Measurements from ENCODE around the gene MYH7B. TPM values are rescaled to one million over a fixed set of nuclear protein-coding genes. Genes with fewer than 3 reads are reported as not detected.

The MYH7B gene
- total RNA-seq, 1 experiment from 2014 or later = 0.02 TPM

DNA sequence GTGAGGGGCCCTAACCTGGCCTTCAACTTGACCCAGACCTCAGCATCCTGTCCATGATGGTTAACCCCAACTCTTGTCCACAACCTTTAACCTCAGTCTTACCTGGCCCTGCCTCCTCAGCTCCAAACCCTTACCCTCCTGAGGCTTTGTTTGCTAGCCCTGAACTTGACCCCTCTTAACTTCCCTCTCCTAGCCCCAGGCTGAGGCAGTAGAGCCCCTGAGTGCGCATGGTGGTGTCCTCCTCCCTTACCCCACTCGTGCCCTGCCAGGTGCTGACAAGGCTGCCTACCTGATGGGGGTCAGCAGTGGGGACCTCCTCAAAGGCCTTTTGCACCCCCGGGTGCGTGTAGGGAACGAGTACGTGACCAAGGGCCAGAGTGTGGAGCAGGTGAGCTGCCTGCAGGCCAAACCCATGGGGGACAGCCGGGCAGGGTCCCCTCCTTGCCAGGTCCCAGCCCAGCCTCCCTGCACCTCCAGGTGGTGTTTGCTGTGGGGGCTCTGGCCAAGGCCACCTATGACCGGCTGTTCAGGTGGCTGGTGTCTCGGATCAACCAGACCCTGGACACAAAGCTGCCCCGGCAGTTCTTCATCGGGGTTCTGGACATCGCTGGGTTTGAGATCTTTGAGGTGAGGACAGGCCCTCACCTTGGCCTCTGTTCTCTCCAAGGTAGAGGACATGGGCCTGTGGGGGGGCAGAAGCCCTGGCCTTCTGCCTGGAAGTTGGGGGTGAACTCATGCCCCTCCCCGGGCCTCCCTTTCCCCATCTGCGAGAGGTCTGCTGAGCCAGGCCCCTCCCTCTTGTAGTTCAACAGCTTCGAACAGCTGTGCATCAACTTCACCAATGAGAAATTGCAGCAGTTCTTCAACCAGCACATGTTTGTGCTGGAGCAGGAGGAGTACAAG is 31.9 kb downstream of the MYH7B start:
- DNase-seq = no peak
- H3K36me3 ChIP-seq = no peaks in the 10 kb centered on the region
- no peak overlapping the region for H3K27ac ChIP-seq
- no peak overlapping the region for H3K4me3 ChIP-seq
- H3K27me3 ChIP-seq = no peaks in the 10 kb centered on the region
- no peaks in the 10 kb centered on the region for H3K9me3 ChIP-seq (replicated peaks)
- H3K4me1 ChIP-seq = peaks cover 12% of the 10 kb centered on the region

DNA sequence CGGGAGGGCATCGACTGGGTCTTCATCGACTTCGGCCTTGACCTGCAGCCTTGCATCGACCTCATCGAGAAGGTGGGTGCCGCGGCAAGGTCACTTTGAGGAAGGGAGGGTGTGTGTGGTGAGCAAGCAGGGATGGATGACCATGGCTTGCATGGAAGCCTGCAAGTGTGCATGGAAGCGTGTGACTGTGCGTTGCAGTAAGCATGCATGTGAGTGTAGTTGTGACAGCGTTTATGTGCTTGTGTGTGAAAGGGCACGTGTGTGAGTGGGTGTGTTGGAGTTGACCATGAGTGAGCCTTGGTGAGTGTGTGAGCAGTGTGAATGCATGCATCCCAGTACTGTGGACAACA is 32.5 kb downstream of the MYH7B start:
- H3K36me3 ChIP-seq = peaks cover 3% of the 10 kb centered on the region; the same call in 1 of the 2 replicates
- no peak for DNase-seq

DNA sequence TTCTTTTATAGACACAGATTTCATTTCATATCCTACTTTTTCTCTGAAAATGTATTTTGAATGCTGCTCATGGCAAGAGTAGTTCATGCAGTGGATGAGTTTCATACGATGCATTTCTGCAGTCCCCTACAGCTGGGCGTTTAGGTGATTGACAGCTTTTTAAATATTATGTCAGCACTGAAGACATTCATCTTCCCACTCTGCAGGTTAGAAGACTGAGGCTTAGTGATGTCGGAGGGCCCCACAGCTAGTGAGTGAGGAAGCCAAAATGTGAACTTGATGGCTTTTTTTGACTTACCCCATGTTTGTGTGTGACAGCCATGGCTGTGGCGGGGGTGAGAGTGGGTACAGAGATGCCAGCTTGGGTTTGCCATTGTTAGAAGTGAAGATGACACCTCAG is 33.5 kb downstream of the MYH7B start:
- Histone ChIP-seq H3K4me3 (no peak overlapping the region), H3K36me3 (peaks cover 6% of the 10 kb centered on the region; the same call in 1 of the 2 replicates), H3K27ac (no peak overlapping the region), H3K4me1 (peaks cover 7% of the 10 kb centered on the region), H3K27me3 (no peaks in the 10 kb centered on the region), H3K9me3 (replicated peaks) (no peaks in the 10 kb centered on the region)
- no peak for DNase-seq

More for the DNA sequence above, 32.5 kb downstream of the MYH7B start:
- H3K4me3 ChIP-seq = no peak overlapping the region
- H3K9me3 ChIP-seq (replicated peaks) = no peaks in the 10 kb centered on the region
- H3K27ac ChIP-seq = no peak overlapping the region
- H3K27me3 ChIP-seq = no peaks in the 10 kb centered on the region
- peaks cover 12% of the 10 kb centered on the region for H3K4me1 ChIP-seq

DNA sequence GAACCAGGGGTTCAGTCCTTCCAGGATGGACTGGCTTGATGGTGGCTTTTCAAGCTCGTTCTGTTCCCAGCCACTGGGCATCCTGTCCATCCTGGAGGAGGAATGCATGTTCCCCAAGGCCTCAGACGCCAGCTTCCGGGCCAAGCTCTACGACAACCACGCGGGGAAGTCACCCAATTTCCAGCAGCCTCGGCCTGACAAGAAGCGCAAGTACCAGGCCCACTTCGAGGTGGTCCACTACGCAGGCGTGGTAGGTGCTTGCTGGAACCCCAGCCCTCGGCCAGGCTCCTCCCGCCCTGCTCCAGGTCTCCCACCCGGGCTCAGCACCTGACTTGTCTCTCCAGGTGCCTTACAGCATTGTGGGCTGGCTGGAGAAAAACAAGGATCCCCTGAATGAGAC is 34.0 kb downstream of the MYH7B start:
- Histone ChIP-seq H3K27ac (no peak overlapping the region), H3K36me3 (peaks cover 8% of the 10 kb centered on the region; the same call in 1 of the 2 replicates), H3K9me3 (replicated peaks) (no peaks in the 10 kb centered on the region), H3K4me1 (peaks cover 4% of the 10 kb centered on the region), H3K4me3 (no peak overlapping the region), H3K27me3 (no peaks in the 10 kb centered on the region)
- no peak for DNase-seq

DNA sequence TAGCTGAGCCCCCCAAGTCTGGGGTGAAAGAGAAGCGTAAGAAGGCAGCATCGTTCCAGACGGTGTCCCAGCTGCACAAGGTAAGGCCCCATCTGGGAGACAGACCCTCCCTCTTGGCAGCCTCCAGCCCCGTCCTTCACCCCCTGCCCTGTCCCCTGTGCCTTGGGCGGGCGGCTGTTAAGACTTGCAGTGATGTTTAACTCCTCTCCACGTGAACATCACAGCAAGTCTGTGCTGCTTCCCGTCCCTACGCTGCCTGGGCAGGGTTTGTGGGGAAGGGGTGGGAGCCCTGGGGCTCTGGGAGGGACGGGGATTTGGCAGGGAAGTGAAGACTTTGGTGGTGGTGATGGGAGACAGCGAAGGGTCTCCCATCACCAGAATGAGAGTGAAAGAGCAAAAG is 34.6 kb downstream of the MYH7B start:
- Histone ChIP-seq H3K4me1 (no peaks in the 10 kb centered on the region), H3K27me3 (no peaks in the 10 kb centered on the region)
- no peak for DNase-seq

DNA sequence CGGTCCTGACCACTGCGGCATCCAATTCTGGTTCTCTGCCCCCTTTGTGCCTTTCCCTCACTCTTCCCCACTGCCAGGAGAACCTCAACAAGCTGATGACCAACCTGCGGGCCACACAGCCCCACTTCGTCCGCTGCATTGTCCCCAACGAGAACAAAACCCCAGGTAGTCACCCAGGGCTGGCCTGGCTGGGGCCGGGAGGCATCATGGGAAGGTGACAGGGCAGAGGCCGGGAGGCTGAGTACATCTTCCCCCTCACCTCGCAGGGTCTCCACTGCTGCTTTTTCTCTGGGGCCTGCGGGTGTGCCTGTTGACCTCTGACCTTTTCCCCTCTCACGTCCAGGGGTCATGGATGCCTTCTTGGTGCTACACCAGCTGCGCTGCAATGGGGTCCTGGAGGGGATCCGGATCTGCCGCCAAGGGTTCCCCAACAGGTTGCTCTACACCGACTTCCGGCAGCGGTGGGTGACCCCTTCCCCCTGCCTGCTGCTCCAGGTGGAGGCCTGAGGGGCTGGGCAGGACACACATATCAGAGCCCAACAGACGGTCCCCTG is 35.1 kb downstream of the MYH7B start:
- DNase-seq = no peak
- peaks cover 8% of the 10 kb centered on the region; the same call in 1 of the 2 replicates for H3K36me3 ChIP-seq
- H3K9me3 ChIP-seq (replicated peaks) = no peaks in the 10 kb centered on the region
- no peak overlapping the region for H3K27ac ChIP-seq
- H3K4me1 ChIP-seq = no peaks in the 10 kb centered on the region
- no peak overlapping the region for H3K4me3 ChIP-seq
- no peaks in the 10 kb centered on the region for H3K27me3 ChIP-seq

More for the DNA sequence above, 34.6 kb downstream of the MYH7B start:
- Histone ChIP-seq H3K4me3 (no peak overlapping the region), H3K27ac (no peak overlapping the region), H3K9me3 (replicated peaks) (no peaks in the 10 kb centered on the region), H3K36me3 (peaks cover 8% of the 10 kb centered on the region; the same call in 1 of the 2 replicates)

DNA sequence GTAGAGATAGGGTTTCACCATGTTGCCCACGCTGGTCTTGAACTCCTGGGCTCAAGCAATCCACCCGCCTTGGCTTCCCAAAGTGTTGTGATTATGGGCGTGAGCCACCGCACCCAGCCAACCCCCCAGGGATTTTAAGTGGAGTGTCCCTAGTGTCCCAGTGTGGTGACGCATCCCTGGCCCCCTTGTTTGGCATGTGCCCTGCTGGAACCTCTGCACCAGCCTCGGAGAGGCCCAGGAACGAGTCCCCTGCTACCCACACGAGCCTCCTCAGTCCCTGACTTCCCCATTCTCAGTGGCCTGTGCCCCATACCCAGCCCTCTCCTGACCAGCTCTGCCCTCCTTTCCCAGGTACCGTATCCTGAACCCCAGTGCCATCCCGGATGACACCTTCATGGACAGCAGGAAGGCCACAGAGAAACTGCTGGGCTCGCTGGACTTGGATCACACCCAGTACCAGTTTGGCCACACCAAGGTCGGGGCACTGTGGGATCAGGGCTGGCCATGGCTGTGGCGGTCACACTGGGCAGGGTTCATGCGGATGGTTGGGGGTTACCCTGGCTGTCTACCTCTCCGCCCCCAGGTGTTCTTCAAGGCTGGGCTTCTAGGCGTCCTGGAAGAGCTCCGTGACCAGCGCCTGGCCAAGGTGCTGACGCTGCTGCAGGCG is 37.2 kb downstream of the MYH7B start:
- no peak for DNase-seq
- Histone ChIP-seq H3K27ac (no peak overlapping the region), H3K4me1 (peaks cover 9% of the 10 kb centered on the region; the same call in 1 of the 2 replicates), H3K9me3 (replicated peaks) (no peaks in the 10 kb centered on the region), H3K4me3 (no peak overlapping the region), H3K36me3 (peaks cover 19% of the 10 kb centered on the region), H3K27me3 (no peaks in the 10 kb centered on the region)

DNA sequence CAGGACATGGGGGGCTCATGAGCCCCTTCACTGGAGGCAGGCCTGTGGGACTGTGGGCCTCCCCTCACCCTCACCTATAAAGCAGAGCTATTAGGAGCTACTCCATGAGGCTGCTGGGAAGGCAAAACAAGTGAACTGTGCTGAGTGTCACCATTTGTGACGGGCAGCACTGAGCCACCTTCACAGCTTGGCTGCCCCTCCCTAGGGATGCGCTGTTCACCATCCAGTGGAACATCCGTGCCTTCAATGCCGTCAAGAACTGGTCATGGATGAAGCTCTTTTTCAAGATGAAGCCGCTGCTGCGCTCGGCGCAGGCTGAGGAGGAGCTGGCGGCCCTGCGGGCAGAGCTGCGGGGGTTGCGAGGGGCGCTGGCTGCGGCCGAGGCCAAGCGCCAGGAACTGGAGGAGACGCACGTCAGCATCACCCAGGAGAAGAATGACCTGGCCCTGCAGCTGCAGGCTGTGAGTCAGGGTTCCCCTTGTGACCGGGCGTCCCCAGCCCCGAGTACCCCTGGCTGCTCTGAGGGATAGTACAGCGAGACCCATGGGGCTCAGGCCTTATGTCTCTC is 38.4 kb downstream of the MYH7B start:
- Histone ChIP-seq H3K27me3 (no peaks in the 10 kb centered on the region), H3K4me3 (no peak overlapping the region), H3K9me3 (replicated peaks) (no peaks in the 10 kb centered on the region), H3K4me1 (peaks cover 9% of the 10 kb centered on the region; the same call in 1 of the 2 replicates), H3K27ac (no peak overlapping the region), H3K36me3 (peaks cover 28% of the 10 kb centered on the region)
- DNase-seq = no peak

DNA sequence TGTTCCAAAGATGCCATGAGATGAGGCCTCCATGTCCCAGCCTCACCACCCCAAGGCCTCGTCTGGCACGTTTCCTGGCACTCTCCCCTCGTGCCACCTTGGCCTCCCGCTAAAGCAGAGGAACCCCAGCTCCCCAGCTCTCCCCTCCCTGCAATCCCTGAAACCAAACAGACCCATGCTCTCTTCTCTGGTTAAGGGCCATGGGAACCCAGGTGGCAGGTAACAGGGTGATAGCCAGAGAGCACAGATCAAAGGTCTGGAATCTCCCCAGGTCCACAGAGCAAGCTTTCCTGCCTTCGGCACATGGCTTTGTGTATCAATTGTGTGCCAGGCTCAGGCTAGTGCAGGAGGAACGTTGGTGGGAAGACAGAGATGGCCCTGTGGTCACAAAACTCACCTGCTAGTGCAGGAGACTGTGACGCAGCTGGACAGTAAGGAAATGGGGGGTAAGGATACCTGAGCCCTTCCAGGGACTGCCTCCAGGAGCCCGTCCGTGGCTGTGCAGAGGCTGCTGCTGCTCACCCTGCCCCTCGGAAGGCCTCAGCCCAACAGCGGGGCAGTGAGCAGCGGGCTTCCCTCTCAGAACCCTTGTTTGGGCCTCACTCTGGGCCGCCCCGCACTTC is 39.0 kb downstream of the MYH7B start:
- H3K36me3 ChIP-seq = peaks cover 32% of the 10 kb centered on the region

DNA sequence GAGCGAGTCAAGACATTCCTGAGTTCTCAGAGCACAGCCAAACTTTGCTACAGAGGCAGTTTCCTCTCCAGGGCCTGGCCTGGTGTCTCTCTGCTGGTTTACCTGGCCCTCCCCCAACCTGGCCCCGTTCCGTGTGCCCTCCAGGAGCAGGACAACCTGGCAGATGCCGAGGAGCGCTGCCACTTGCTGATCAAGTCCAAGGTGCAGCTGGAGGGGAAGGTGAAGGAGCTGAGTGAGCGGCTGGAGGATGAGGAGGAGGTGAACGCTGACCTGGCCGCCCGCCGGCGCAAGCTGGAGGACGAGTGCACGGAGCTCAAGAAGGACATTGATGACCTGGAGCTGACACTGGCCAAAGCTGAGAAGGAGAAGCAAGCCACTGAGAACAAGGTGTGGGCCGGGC is 39.5 kb downstream of the MYH7B start:
- Histone ChIP-seq H3K4me1 (peaks cover 9% of the 10 kb centered on the region; the same call in 1 of the 2 replicates), H3K9me3 (replicated peaks) (no peaks in the 10 kb centered on the region), H3K4me3 (no peak overlapping the region), H3K36me3 (peaks cover 32% of the 10 kb centered on the region), H3K27me3 (no peaks in the 10 kb centered on the region), H3K27ac (no peak overlapping the region)
- DNase-seq = no peak

More for the DNA sequence above, 39.0 kb downstream of the MYH7B start:
- Histone ChIP-seq H3K27me3 (no peaks in the 10 kb centered on the region), H3K4me3 (no peak overlapping the region), H3K9me3 (replicated peaks) (no peaks in the 10 kb centered on the region), H3K27ac (no peak overlapping the region), H3K4me1 (peaks cover 9% of the 10 kb centered on the region; the same call in 1 of the 2 replicates)
- DNase-seq = no peak

DNA sequence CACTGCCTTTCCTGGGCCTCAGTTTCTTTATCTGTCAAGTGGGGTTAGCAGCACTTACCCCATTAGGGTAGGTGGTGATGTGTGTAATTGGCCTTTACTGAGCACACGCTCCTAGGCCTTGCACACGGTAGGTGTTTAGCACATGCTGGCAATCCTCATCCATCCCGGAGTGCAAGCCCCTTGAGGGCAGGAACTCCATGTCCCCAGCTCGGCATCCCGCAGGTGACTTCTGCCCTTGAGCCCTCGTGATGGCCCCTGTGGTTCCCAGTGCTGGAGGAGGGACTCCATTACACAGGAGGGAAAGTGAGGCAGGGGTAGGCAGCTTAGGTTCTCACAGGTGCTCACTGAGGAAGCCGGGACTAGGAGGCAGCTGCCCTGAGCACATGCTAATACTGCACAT is 40.0 kb downstream of the MYH7B start:
- Histone ChIP-seq H3K4me3 (no peak overlapping the region), H3K4me1 (peaks cover 9% of the 10 kb centered on the region; the same call in 1 of the 2 replicates), H3K36me3 (peaks cover 32% of the 10 kb centered on the region), H3K9me3 (replicated peaks) (no peaks in the 10 kb centered on the region), H3K27me3 (no peaks in the 10 kb centered on the region), H3K27ac (peak overlapping the region; percentile 38)
- no peak for DNase-seq

DNA sequence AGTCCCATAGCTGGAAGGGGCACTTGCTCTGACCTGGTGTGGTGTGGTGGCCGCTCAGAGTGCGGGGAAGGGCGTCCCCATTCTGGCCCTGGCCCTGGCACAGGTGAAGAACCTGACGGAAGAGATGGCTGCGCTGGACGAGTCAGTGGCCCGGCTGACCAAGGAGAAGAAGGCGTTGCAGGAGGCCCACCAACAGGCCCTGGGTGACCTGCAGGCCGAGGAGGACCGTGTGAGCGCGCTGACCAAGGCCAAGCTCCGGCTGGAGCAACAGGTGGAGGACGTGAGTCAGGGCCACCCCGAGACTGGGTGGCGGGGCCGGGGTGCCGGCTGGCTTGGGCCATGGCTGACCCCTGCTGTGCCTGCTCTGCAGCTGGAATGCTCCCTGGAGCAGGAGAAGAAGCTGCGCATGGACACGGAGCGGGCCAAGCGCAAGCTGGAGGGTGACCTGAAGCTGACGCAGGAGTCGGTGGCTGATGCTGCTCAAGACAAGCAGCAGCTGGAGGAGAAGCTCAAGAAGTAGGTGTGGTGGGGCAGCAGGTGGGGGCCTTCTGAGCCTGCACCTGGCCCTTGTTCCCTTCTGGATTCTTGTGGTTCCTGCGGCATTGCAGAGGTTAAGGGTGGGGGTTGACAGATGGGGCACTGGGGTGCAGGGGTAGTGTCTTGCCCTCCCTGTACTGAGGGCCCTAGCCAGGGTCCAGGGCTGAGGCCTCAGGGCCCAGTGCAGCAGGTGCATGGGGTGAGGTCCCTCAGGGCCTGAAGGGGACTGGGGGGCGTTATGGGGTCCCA is 40.8 kb downstream of the MYH7B start:
- Histone ChIP-seq H3K4me3 (no peak overlapping the region), H3K9me3 (replicated peaks) (no peaks in the 10 kb centered on the region), H3K27me3 (no peaks in the 10 kb centered on the region), H3K36me3 (peaks cover 36% of the 10 kb centered on the region), H3K27ac (peak overlapping the region; percentile 38), H3K4me1 (peaks cover 9% of the 10 kb centered on the region; the same call in 1 of the 2 replicates)
- peak in 1 of 2 experiments; percentile 50 for DNase-seq

DNA sequence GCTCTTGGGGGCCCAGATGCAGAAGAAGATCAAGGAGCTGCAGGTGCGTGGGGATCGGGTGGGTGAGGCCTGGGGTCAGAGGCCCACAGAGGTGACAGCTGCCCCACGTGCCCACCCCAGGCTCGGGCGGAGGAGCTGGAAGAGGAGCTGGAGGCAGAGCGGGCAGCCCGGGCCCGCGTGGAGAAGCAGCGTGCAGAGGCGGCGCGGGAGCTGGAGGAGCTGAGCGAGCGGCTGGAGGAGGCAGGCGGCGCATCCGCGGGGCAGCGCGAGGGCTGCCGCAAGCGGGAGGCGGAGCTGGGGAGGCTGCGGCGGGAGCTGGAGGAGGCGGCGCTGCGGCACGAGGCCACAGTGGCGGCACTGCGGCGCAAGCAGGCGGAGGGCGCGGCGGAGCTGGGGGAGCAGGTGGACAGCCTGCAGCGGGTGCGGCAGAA is 41.5 kb downstream of the MYH7B start:
- no peak for DNase-seq

More for the DNA sequence above, 41.5 kb downstream of the MYH7B start:
- H3K4me3 ChIP-seq = no peak overlapping the region
- H3K36me3 ChIP-seq = peaks cover 42% of the 10 kb centered on the region
- H3K27me3 ChIP-seq = no peaks in the 10 kb centered on the region
- peaks cover 9% of the 10 kb centered on the region; the same call in 1 of the 2 replicates for H3K4me1 ChIP-seq
- H3K27ac ChIP-seq = no peak overlapping the region
- no peaks in the 10 kb centered on the region for H3K9me3 ChIP-seq (replicated peaks)

All from SJCRH30 (cell line).